Fibroblast of the aortic adventitia (primary cell): ENCODE data around the gene SLC52A3. TPM values are rescaled to one million over a fixed set of nuclear protein-coding genes. Genes with fewer than 3 reads are reported as not detected.
"Not testable (repeated sequence)": the region's sequence is repeated elsewhere in the genome, so short reads cannot be mapped to it uniquely, and the experiment has no call there.

Experiments used
- DNase-seq: peaks from one replicate; pipeline ENCODE4 v3.0.0-alpha.2; 2010; ENCODE audit warnings: low read depth
- H3K4me3 ChIP-seq: 2 replicates; pipeline ENCODE4 v1.5.1; 2011; ENCODE audit warnings: low read depth, mild to moderate bottlenecking, control low read depth, low read length, moderate library complexity
- CTCF ChIP-seq: IDR thresholded peaks from 2 replicates; pipeline ENCODE4 v1.5.1; 2011; ENCODE audit warnings: mild to moderate bottlenecking, low read length, control low read depth, inconsistent platforms; ENCODE audit not compliant: insufficient read depth
- total RNA-seq: library from RNA; depleted of rRNA; stranded (reverse); fragments of >200 nt; gene quantifications from 2 replicates; pipeline ENCODE4 v1.2.3, GENCODE V29; 2012; ENCODE audit warnings: low replicate concordance

Gene SLC52A3
- total RNA-seq, 1 donor = not detected

GRCh38 chr20:801678-802077 lies 33.4 kb upstream of the SLC52A3 start:
- no peak for DNase-seq
- no peak overlapping the region for H3K4me3 ChIP-seq
- TF ChIP-seq CTCF = no peak

DNA sequence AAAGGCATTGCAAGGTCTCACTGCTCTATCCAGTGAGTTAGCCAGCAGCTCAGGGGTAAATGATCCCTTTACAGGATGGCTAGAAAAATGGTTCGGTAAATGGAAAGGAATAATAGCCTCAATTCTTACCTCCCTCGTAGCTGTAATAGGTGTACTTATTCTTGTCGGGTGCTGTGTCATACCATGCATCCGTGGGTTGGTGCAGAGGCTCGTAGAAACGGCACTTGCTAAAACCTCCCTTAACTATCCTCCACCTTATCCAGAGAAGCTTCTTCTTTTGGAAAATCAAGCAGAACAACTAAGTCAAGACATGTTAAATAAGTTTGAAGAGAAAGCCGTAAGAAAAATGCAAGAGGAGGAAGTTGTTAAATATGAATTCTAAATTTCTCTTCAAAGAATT lies 31.7 kb upstream of the SLC52A3 start:
- DNase-seq = not testable (repeated sequence)

GRCh38 chr20:798746-799145 lies 30.4 kb upstream of the SLC52A3 start:
- not testable (repeated sequence) for H3K4me3 ChIP-seq, DNase-seq

More for the DNA sequence above, 31.7 kb upstream of the SLC52A3 start:
- H3K4me3 ChIP-seq = not testable (repeated sequence)

- DNase-seq = no peak
- H3K4me3 ChIP-seq = no peak overlapping the region
- no peak for TF ChIP-seq CTCF
Observed at GRCh38 chr20:796921-797320, 28.6 kb upstream of the SLC52A3 start.

DNA sequence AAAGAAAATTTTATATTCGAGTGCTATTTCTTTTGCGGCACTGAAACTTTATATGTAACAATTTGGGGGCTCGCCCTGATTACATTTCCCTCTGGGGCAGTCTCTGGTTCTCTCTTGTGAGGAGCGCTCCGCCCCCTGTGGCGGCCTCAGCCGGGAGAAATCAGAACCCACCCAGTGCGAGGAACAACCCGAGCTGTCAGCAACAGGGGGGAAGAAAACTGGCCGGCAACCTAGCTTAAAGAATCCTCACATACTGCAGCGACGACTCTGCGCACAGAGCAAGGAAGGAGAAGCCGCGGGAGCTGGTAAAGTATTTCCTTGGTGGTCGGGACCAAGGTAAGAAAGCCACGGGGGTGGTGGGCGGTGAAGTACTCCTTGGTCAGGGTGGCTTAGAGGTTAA lies 23.9 kb upstream of the SLC52A3 start:
- H3K4me3 ChIP-seq = no peak overlapping the region
- no peak for DNase-seq
- TF ChIP-seq CTCF = no peak

GRCh38 chr20:791056-791455 lies 22.8 kb upstream of the SLC52A3 start:
- DNase-seq = no peak
- no peak overlapping the region for H3K4me3 ChIP-seq
- no peak for TF ChIP-seq CTCF

DNA sequence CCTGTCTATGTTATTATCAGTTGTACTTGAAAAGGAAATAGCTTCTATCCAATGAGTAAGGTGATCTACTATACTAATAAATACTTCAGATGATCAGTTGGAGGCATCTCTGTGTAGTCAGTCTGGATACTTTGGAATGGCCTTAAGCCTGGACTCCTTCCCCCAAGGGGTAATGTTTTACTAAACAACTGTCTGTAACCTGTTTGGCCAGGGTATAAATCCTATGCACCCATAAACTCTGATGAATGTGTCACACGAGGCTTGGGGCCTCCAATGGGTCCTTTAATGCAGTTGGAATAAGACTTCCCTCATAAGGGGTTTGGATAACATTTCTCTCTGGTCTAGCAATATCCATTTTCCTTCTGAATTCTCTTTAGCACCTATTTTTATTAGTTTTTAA lies 19.5 kb upstream of the SLC52A3 start:
- no peak overlapping the region for H3K4me3 ChIP-seq
- no peak for DNase-seq
- TF ChIP-seq CTCF = no peak

DNA sequence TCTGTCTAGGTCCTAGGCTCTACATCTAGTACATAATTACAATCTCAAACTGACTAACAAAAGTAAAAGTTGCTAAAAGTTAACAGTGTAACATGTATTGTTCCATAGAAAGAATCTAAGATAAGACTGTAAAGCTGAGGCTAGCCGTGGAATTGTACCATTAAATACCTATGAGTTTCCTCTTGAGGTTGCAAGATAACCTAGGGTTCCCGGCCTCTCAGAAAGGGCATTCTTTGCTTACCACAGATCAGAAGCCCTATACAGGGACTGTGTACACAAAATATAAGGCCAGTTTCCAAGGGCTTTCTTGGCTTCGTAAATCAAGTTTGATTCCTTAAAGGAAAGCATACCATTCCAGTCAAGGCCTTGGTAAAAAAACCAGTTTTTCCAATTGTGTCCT lies 11.5 kb upstream of the SLC52A3 start:
- H3K4me3 ChIP-seq = no peak overlapping the region
- no peak for TF ChIP-seq CTCF
- DNase-seq = no peak
